ENCODE results near the gene SH3RF2. TPM values are rescaled to one million over a fixed set of nuclear protein-coding genes. Genes with fewer than 3 reads are reported as not detected.

SH3RF2 gene
- total and polyA plus RNA-seq, 9 of the 15 experiments (the other 6 are each of a cell fraction or from before 2014, with no cell fraction given): 0.05 TPM; not detected in 8

DNA sequence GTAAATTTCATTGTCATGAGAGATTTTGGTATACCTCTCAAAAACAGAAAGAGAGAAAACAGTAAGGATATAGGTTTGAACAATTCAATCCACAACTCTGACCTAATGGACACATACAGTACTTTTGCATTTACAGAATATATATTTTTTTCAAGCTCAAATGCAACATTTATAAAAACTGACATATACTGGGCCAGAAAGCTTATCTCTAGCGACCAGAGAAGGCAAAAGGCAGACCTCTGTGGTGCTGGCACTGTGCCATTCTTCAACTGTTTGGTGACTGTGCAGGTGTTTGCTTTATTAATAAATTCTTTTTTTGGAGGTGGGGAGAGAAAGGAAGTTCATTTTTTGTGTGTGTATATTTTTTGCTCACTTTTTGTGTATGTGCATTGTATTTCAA is 175.0 kb downstream of the SH3RF2 start (continued):
- TF ChIP-seq NCOA2 (IDR thresholded peaks at IDR 0.05; ENCODE audit: partially characterized antibody in 2 of 2) (peak in 1 of 2 experiments; percentile 64), ZKSCAN1 (IDR thresholded peaks at IDR 0.05; ENCODE audit: low read depth, low read length) (peak; percentile 57; the same call in 1 of the 2 replicates), TAL1 (IDR thresholded peaks at IDR 0.05) (peak; percentile 85), NR3C1 (CRISPR knock-in tag; IDR thresholded peaks at IDR 0.05) (no peak), ARID1B (IDR thresholded peaks at IDR 0.05) (peak; percentile 94), MEF2A (IDR thresholded peaks at IDR 0.05; ENCODE audit: control insufficient read depth, low read depth, low read length) (peak; percentile 41; the same call in 1 of the 2 replicates), SMARCA4 (IDR thresholded peaks at IDR 0.05) (peak; percentile 91), MAFF (IDR thresholded peaks at IDR 0.05; ENCODE audit: low read length) (no peak), LEF1 (IDR thresholded peaks at IDR 0.05) (peak; percentile 74), TEAD2 (tag; IDR thresholded peaks at IDR 0.05) (no peak), ZNF165 (CRISPR knock-in tag; IDR thresholded peaks at IDR 0.05; ENCODE audit: borderline replicate concordance) (no peak), RFX1 (IDR thresholded peaks at IDR 0.05) (no peak), SUPT5H (IDR thresholded peaks at IDR 0.05) (no peak), ZKSCAN3 (CRISPR knock-in tag; IDR thresholded peaks at IDR 0.05) (no peak), FOXM1 (IDR thresholded peaks at IDR 0.05; ENCODE audit: low read depth) (peak; percentile 57), FOXM1 (CRISPR knock-in tag; IDR thresholded peaks at IDR 0.05; ENCODE audit: low read depth) (no peak), ZNF507 (tag; conservative IDR thresholded peaks at IDR 0.05) (no peak)
- TF ChIP-seq, protein P1, sequence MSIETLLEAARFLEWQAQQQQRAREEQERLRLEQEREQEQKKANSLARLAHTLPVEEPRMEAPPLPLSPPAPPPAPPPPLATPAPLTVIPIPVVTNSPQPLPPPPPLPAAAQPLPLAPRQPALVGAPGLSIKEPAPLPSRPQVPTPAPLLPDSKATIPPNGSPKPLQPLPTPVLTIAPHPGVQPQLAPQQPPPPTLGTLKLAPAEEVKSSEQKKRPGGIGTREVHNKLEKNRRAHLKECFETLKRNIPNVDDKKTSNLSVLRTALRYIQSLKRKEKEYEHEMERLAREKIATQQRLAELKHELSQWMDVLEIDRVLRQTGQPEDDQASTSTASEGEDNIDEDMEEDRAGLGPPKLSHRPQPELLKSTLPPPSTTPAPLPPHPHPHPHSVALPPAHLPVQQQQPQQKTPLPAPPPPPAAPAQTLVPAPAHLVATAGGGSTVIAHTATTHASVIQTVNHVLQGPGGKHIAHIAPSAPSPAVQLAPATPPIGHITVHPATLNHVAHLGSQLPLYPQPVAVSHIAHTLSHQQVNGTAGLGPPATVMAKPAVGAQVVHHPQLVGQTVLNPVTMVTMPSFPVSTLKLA (conservative IDR thresholded peaks at IDR 0.05): peak; percentile 19 to 49; a peak in 2 of 4 replicates
- TF ChIP-seq, protein P2, sequence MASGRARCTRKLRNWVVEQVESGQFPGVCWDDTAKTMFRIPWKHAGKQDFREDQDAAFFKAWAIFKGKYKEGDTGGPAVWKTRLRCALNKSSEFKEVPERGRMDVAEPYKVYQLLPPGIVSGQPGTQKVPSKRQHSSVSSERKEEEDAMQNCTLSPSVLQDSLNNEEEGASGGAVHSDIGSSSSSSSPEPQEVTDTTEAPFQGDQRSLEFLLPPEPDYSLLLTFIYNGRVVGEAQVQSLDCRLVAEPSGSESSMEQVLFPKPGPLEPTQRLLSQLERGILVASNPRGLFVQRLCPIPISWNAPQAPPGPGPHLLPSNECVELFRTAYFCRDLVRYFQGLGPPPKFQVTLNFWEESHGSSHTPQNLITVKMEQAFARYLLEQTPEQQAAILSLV (tag; IDR thresholded peaks at IDR 0.05): no peak
- TF ChIP-seq, protein P3, sequence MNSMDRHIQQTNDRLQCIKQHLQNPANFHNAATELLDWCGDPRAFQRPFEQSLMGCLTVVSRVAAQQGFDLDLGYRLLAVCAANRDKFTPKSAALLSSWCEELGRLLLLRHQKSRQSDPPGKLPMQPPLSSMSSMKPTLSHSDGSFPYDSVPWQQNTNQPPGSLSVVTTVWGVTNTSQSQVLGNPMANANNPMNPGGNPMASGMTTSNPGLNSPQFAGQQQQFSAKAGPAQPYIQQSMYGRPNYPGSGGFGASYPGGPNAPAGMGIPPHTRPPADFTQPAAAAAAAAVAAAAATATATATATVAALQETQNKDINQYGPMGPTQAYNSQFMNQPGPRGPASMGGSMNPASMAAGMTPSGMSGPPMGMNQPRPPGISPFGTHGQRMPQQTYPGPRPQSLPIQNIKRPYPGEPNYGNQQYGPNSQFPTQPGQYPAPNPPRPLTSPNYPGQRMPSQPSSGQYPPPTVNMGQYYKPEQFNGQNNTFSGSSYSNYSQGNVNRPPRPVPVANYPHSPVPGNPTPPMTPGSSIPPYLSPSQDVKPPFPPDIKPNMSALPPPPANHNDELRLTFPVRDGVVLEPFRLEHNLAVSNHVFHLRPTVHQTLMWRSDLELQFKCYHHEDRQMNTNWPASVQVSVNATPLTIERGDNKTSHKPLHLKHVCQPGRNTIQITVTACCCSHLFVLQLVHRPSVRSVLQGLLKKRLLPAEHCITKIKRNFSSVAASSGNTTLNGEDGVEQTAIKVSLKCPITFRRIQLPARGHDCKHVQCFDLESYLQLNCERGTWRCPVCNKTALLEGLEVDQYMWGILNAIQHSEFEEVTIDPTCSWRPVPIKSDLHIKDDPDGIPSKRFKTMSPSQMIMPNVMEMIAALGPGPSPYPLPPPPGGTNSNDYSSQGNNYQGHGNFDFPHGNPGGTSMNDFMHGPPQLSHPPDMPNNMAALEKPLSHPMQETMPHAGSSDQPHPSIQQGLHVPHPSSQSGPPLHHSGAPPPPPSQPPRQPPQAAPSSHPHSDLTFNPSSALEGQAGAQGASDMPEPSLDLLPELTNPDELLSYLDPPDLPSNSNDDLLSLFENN (IDR thresholded peaks at IDR 0.05; ENCODE audit: low read depth in 2 of 2, low read length in 2 of 2): peak in 1 of 2 experiments; percentile 80; a peak in 2 of 4 replicates
- TF ChIP-seq, protein P4, sequence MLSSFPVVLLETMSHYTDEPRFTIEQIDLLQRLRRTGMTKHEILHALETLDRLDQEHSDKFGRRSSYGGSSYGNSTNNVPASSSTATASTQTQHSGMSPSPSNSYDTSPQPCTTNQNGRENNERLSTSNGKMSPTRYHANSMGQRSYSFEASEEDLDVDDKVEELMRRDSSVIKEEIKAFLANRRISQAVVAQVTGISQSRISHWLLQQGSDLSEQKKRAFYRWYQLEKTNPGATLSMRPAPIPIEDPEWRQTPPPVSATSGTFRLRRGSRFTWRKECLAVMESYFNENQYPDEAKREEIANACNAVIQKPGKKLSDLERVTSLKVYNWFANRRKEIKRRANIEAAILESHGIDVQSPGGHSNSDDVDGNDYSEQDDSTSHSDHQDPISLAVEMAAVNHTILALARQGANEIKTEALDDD (IDR thresholded peaks at IDR 0.05): no peak
- TF ChIP-seq, protein P5, sequence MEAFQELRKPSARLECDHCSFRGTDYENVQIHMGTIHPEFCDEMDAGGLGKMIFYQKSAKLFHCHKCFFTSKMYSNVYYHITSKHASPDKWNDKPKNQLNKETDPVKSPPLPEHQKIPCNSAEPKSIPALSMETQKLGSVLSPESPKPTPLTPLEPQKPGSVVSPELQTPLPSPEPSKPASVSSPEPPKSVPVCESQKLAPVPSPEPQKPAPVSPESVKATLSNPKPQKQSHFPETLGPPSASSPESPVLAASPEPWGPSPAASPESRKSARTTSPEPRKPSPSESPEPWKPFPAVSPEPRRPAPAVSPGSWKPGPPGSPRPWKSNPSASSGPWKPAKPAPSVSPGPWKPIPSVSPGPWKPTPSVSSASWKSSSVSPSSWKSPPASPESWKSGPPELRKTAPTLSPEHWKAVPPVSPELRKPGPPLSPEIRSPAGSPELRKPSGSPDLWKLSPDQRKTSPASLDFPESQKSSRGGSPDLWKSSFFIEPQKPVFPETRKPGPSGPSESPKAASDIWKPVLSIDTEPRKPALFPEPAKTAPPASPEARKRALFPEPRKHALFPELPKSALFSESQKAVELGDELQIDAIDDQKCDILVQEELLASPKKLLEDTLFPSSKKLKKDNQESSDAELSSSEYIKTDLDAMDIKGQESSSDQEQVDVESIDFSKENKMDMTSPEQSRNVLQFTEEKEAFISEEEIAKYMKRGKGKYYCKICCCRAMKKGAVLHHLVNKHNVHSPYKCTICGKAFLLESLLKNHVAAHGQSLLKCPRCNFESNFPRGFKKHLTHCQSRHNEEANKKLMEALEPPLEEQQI (IDR thresholded peaks at IDR 0.05): peak; percentile 63

All from K562 (cell line).